NCI-H146 treated with DMSO at 0.1 percent for 48 hours (cell line): ENCODE data around the gene SPTLC3.

Experiments used
- DNase-seq: peaks from one replicate; lab custom pipeline; 2025; ENCODE audit not compliant: unreplicated experiment; lab: John Stamatoyannopoulos, UW

SPTLC3 gene

DNA sequence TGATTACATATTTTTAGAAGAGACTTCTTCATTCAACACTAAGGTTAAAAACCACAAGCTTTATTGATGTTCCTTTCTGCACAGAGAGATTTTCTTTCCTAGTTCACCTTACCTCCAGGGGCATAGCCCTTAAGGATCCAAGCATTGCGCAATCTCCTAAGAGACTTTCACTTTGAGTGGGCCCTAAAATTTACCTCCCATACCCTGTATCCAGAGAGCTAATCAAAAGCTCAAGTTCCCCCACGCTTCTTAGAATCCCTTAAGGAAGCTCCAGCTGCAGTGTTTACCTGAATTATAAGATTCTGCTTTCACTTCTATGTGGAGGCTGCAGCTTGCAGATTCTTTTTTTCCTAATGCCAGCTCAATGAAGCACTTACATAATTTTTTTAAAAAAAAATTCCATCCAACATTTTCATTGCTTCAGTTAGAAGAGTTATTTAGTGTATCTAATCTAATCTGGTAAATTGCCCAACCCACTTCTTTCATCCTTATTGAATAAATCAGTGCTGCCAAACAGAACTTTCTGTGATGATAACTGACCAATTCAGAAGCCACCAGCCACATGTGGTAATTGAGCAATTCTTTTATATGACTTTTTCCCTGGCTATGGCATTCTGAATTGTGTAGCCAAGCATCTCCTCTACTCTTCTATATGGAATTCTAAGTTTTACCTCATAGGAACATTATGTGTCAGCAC is 24.6 kb upstream of the SPTLC3 start:
- DNase-seq: no peak

DNA sequence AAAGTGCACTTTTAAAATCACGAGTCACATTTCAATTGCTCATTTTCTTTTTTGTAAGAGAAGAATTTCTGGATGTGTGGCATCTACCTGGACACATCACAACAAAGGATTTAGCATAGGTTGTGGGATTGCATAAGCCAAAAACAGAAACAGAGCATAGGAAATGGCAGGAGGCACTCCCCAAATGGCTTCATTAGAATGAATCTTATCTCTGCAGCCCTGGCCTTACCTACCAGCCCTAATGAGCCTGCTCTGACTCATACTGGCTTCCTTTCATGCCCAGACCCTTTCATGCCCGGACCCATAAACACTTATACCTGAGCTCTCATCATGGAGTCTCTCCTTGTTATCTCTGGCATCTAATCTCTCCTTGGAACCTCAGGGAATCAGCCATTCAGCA is 23.9 kb upstream of the SPTLC3 start:
- no peak for DNase-seq

- DNase-seq: no peak
These were observed 21.5 kb upstream of the SPTLC3 start for GRCh38 chr20:12987261-12987660.

DNA sequence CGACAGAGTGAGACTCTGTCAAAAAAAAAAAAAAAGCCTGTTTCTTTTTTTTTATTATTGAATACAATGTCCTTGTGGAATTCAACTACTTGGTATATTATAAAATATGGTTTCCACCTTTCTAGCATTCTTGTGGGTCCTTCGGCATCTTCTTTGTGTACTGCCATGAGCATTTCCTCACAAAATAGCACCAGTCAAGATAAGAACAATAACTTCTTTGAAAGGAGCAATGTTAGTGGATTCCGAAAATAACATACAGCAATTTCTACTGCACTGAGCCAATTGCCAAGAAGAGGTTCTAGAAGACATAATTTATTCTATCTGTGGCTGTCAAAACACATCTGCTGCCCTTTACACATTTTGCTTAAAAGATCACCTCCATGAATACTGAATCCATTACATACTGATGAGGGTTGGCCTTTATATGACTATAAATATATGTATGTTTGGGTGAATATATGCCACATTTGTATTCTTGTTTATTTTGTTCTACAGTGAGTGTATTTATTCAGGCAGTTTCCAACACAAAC is 19.1 kb upstream of the SPTLC3 start:
- no peak for DNase-seq

- DNase-seq: no peak
These were observed 11.6 kb upstream of the SPTLC3 start for GRCh38 chr20:12997128-12997655.

DNA sequence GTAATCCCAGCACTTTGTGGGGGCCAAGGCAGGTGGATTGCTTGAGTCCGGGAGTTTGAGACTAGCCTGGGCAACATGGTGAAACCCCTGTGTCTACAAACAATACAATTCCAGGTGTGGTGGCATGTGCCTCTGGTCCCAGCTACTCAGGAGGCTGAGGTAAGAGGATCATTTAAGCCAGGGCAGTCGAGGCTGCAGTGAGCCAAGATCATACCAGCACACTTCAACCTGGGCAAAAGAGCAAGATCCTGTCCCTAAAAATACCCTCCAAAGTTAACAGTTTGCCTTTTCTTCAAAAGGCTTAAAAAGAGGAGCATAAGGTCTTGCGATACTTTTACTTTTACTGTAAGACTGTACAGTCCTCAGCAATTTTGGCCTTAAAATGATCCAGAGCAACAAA is 10.7 kb upstream of the SPTLC3 start:
- DNase-seq: no peak

GRCh38 chr20:12999201-12999600 is 9.6 kb upstream of the SPTLC3 start:
- DNase-seq: no peak

GRCh38 chr20:13002251-13002650 is 6.5 kb upstream of the SPTLC3 start:
- no peak for DNase-seq

- no peak for DNase-seq
These were observed 1.9 kb upstream of the SPTLC3 start for GRCh38 chr20:13006825-13007224.

GRCh38 chr20:13007596-13007995 is 1.2 kb upstream of the SPTLC3 start:
- DNase-seq: no peak

DNA sequence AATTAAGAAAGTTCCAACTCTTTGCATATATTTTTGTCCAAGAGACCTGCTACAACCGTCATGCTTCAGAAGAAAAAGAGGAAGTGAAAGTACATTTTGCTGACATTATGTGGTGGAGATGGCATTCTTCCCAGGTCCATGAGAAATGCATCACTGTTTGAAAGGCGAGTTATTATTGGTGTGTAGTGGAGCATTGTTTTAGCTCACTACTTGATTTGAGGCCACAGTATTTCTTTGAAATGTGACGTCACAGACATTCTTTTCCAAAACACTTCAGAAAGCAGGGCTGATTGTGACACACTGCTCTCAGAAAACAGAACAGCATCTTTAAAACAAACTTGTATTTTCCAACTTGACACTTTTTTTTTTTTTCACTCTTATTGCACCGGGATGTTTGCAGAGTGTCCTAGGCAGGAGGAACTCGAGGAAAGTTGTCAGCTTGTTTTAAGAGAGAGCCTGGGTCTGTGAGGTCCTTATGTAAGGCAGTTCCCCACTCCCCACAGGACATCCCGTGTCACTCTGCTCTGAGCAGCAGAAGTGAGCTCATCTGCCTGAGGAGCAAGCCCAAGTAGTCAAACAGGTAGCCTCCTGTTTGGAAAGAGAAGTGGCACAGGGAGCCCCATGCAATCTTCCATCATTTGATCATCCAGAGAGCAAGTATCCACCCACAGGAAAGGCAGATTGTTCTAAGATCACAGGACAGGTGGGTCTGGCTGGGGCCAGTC is 1.1 kb downstream of the SPTLC3 start:
- no peak for DNase-seq

- no peak for DNase-seq
These were observed 4.1 kb downstream of the SPTLC3 start for GRCh38 chr20:13012886-13013285.

DNA sequence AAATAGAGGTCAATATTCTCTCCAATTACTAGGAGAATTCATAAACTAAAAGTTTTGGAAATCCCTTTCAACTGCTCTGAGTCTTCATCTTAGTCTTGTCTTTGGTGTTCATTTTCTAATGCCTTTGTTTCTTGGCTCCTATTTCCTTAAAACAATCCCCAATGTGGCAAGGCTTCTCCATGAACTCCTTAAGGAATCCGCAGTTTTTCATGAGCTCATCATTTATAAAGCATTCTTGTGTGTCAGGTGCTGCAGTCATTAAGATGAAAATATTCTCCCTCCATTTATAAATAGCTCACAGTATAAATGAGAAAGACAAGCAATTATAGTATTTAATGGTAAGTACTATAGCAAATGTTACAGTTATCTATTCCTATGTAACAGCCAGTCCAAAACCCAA is 4.6 kb downstream of the SPTLC3 start:
- DNase-seq: no peak

GRCh38 chr20:13017235-13017634 is 8.5 kb downstream of the SPTLC3 start:
- DNase-seq: no peak

DNA sequence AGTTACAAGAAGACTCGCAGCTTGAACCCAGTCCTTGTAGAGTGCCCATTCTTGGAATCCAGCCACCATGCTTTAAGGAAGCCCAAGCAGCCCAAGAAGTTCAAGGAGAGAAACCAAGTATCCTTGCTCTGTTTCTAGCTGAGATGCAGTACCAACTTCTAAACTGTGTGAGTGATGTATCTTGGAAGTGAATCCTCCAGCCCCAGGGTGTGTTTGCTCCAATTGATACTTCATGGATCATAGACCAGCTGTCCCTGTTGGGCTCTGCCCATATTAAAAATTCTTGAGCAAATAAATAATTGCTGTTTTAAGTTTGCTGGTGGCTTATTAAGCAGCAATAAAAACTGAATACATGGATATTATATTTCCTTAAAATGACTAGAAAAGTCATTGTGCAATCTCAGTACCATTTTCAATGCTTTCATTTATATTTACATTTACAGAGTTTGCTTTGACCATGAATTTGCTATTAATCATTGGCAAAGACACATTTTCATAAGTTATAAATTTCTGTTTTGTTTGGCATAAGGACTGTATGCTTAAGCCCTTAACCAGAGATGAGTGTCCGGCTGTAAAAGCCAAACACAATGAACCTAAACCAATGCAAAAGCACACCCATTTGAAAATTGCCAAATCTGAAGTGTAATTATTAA is 9.2 kb downstream of the SPTLC3 start:
- DNase-seq: no peak

GRCh38 chr20:13021205-13021970 is 12.6 kb downstream of the SPTLC3 start:
- DNase-seq: no peak

- DNase-seq: no peak
These were observed 13.8 kb downstream of the SPTLC3 start for GRCh38 chr20:13022401-13023155.

DNA sequence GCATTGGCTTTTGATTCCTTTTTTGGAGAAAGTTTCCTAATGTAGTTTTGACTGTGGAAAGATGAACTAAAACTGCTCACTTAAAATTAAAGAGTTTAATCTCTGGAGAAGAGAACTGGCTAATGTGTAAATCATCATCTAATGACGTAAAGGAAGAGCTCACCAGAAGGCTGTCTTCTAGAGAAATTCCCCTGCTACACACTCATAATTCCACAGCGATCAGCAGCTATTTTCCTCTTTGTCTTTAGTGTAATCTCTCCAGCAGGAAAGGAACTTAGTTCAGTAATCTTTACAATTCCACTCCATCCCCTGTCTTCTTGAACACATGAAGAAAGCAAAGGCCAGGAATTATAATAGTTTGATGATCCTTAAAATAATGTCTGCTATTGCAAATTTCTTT is 15.8 kb downstream of the SPTLC3 start:
- DNase-seq: no peak

GRCh38 chr20:13025181-13025580 is 16.4 kb downstream of the SPTLC3 start:
- no peak for DNase-seq

DNA sequence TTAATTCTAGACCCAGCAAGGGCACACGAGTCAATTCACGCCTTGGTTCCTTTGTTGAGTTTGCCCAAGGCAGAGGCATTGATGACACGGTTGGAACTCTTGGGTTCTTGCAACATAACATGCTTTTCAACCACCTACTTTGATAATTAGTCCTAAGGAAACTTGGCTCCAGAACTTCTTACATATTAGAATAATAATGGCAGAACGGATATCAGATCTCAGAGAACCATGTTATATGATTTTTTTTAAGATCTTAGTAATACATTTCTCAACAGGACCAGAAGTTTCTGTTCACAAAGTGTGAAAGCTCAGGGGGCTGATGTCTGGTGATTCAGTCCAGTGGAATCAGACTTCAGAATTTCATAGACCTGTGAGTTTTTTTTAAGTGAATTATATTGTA is 19.2 kb downstream of the SPTLC3 start:
- DNase-seq: no peak
